Suppressor macrophage treated with lipopolysaccharide for 4 hours (primary cell): ENCODE results near the gene DUSP5.
"Not testable (repeated sequence)": the region's sequence is repeated elsewhere in the genome, so short reads cannot be mapped to it uniquely, and the experiment has no call there.

Experiments
- DNase-seq: peaks from one replicate; pipeline ENCODE4 v3.0.0-alpha.2; 2020

Gene DUSP5

GRCh38 chr10:110497438-110498086, at the start of gene DUSP5:
TSS of gene DUSP5 (plus strand) at chr10:110497907. CDS start at chr10:110498122, 215 bp downstream.
- DNase-seq: peak; percentile 99

GRCh38 chr10:110448682-110449418, 48.9 kb upstream of the DUSP5 start:
- DNase-seq: no peak

- DNase-seq: peak; percentile 36
Measured at GRCh38 chr10:110455446-110455845, 42.3 kb upstream of the DUSP5 start.

- DNase-seq: peak; percentile 21
Measured at GRCh38 chr10:110456046-110456445, 41.7 kb upstream of the DUSP5 start.

GRCh38 chr10:110456523-110457091, 41.1 kb upstream of the DUSP5 start:
- DNase-seq: no peak

- DNase-seq: no peak
Measured at GRCh38 chr10:110457851-110458250, 39.9 kb upstream of the DUSP5 start.

- DNase-seq: no peak
Measured at GRCh38 chr10:110458266-110458920, 39.3 kb upstream of the DUSP5 start.

GRCh38 chr10:110459600-110459999, 38.1 kb upstream of the DUSP5 start:
- DNase-seq: no peak

- peak; percentile 38 for DNase-seq
Measured at GRCh38 chr10:110460111-110460809, 37.4 kb upstream of the DUSP5 start.

- DNase-seq: no peak
Measured at GRCh38 chr10:110461088-110461487, 36.6 kb upstream of the DUSP5 start.

- DNase-seq: no peak
Measured at GRCh38 chr10:110461530-110461929, 36.2 kb upstream of the DUSP5 start.

- DNase-seq: no peak
Measured at GRCh38 chr10:110462166-110463095, 35.3 kb upstream of the DUSP5 start.

- not testable (repeated sequence) for DNase-seq
Measured at GRCh38 chr10:110468258-110468657, 29.4 kb upstream of the DUSP5 start.

- DNase-seq: not testable (repeated sequence)
Measured at GRCh38 chr10:110470541-110470940, 27.2 kb upstream of the DUSP5 start.

- peak; percentile 30 for DNase-seq
Measured at GRCh38 chr10:110471566-110472139, 26.1 kb upstream of the DUSP5 start.

- no peak for DNase-seq
Measured at GRCh38 chr10:110474017-110474416, 23.7 kb upstream of the DUSP5 start.

GRCh38 chr10:110474826-110475225, 22.9 kb upstream of the DUSP5 start:
- no peak for DNase-seq

GRCh38 chr10:110475722-110476515, 21.8 kb upstream of the DUSP5 start:
- DNase-seq: no peak

GRCh38 chr10:110479710-110480109, 18.0 kb upstream of the DUSP5 start:
- no peak for DNase-seq

- DNase-seq: no peak
Measured at GRCh38 chr10:110480387-110480786, 17.3 kb upstream of the DUSP5 start.

- DNase-seq: no peak
Measured at GRCh38 chr10:110481919-110482318, 15.8 kb upstream of the DUSP5 start.
